CD4-positive, alpha-beta T cell treated with Interleukin-6 at 100 ng/mL for 8 hours (primary cell): ENCODE measurements around the gene UBA5.
A peak's percentile ranks its signal among the peaks of the same experiment; 100 is the strongest.

Experiments
- DNase-seq: peaks from one replicate; pipeline ENCODE4 v3.0.0-alpha.2; 2020; ENCODE audit warnings: mixed read lengths, low spot score

Gene UBA5

GRCh38 chr3:132654190-132654589 is 5.9 kb upstream of the UBA5 start:
- DNase-seq: no peak

GRCh38 chr3:132654721-132655120 is 5.4 kb upstream of the UBA5 start:
- DNase-seq: no peak

- DNase-seq: no peak
These were observed 4.7 kb upstream of the UBA5 start for GRCh38 chr3:132655471-132655870.

GRCh38 chr3:132657869-132658747 is 2.0 kb upstream of the UBA5 start:
- no peak for DNase-seq

- no peak for DNase-seq
These were observed 1.1 kb upstream of the UBA5 start for GRCh38 chr3:132659000-132659364.

- DNase-seq: peak; percentile 11
These were observed 621 bp upstream of the UBA5 start, which contains the start of gene ACAD11 for GRCh38 chr3:132659365-132660051. ACAD11 (minus strand) TSS chr3:132659809; CDS start chr3:132659751, 58 bp downstream.

- DNase-seq: no peak
These were observed 612 bp downstream of the UBA5 start for GRCh38 chr3:132660811-132661070.

GRCh38 chr3:132661101-132661500 is 972 bp downstream of the UBA5 start:
- no peak for DNase-seq

- no peak for DNase-seq
These were observed 2.1 kb downstream of the UBA5 start for GRCh38 chr3:132662212-132662611.

- no peak for DNase-seq
These were observed 5.2 kb downstream of the UBA5 start for GRCh38 chr3:132665230-132665745.

GRCh38 chr3:132669256-132669777 is 9.2 kb downstream of the UBA5 start:
- no peak for DNase-seq

GRCh38 chr3:132675408-132675807 is 15.3 kb downstream of the UBA5 start:
- DNase-seq: no peak

GRCh38 chr3:132679911-132680310 is 19.8 kb downstream of the UBA5 start:
- DNase-seq: no peak

GRCh38 chr3:132681421-132681820 is 21.3 kb downstream of the UBA5 start:
- no peak for DNase-seq

GRCh38 chr3:132682201-132682600 is 22.1 kb downstream of the UBA5 start:
- DNase-seq: no peak

- DNase-seq: no peak
These were observed 29.9 kb downstream of the UBA5 start for GRCh38 chr3:132690040-132690439.

- DNase-seq: no peak
These were observed 34.9 kb downstream of the UBA5 start for GRCh38 chr3:132694991-132695390.

GRCh38 chr3:132695422-132695821 is 35.3 kb downstream of the UBA5 start:
- no peak for DNase-seq

- DNase-seq: no peak
These were observed 43.6 kb downstream of the UBA5 start for GRCh38 chr3:132703733-132704132.

GRCh38 chr3:132709761-132710160 is 49.6 kb downstream of the UBA5 start:
- DNase-seq: no peak

- DNase-seq: no peak
These were observed 50.2 kb downstream of the UBA5 start for GRCh38 chr3:132710311-132710710.

GRCh38 chr3:132713977-132714727 is 54.0 kb downstream of the UBA5 start:
- no peak for DNase-seq
